Naive thymus-derived CD4-positive, alpha-beta T cell (primary cell): ENCODE results near the gene EMILIN3. TPM values are rescaled to one million over a fixed set of nuclear protein-coding genes. Genes with fewer than 3 reads are reported as not detected.
A peak's percentile ranks its signal among the peaks of the same experiment; 100 is the strongest.

ENCODE experiments used
- ATAC-seq: fragments of 150-1000 bp; cut with Tn5 transposase; 2 replicates; pipeline ENCODE4 v1.10.0; 2021; ENCODE audit warnings: mild to moderate bottlenecking, moderate library complexity
- CTCF ChIA-PET: fragments of 350-600 bp; sonication (Branson Sonifier 250); formaldehyde crosslinking; loops from one replicate; lab custom pipeline; 2021; ENCODE audit warnings: antibody characterized with exemption; lab: Charles Lee
- POLR2A ChIA-PET: fragments of 350-600 bp; sonication (Branson Sonifier 250); formaldehyde crosslinking; loops from one replicate; lab custom pipeline; 2021; ENCODE audit warnings: antibody characterized with exemption, inconsistent platforms; lab: Charles Lee
- DNase-seq, 9 donors: peaks; one replicate each; pipeline versions ENCODE4 v3.0.0 to v3.0.0-alpha.2; 2020 to 2022; ENCODE audit warnings: mixed read lengths in 1 of 9
- H3K27ac ChIP-seq: one replicate; pipeline ENCODE4 v1.7.0; 2013; ENCODE audit warnings: mild to moderate bottlenecking, low read depth, low read length, moderate library complexity
- H3K27me3 ChIP-seq, 2 donors: one replicate each; pipeline ENCODE4 v1.7.0; 2013; ENCODE audit warnings: low read length in 2 of 2, mild to moderate bottlenecking in 2 of 2, moderate library complexity in 2 of 2; ENCODE audit not compliant: control insufficient read depth in 2 of 2, insufficient read depth in 2 of 2
- H3K36me3 ChIP-seq, 3 experiments: 1 replicate in 2 of 3; 2 replicates in 1 of 3; pipeline ENCODE4 v1.7.0; 2013; ENCODE audit warnings: low read length in 3 of 3, mild to moderate bottlenecking in 3 of 3, moderate library complexity in 1 of 3; ENCODE audit not compliant: insufficient read depth in 3 of 3, control insufficient read depth in 2 of 3
- H3K4me1 ChIP-seq, 2 donors: one replicate each; pipeline ENCODE4 v1.7.0; 2013; ENCODE audit warnings: low read length in 2 of 2, mild to moderate bottlenecking in 2 of 2, moderate library complexity in 1 of 2; ENCODE audit not compliant: control insufficient read depth in 2 of 2, insufficient read depth in 2 of 2
- H3K4me3 ChIP-seq: 2 replicates; pipeline ENCODE4 v1.7.0; 2013; ENCODE audit warnings: mild to moderate bottlenecking, low read length
- H3K9me3 ChIP-seq, 3 experiments: 1 replicate in 2 of 3; 2 replicates in 1 of 3; pipeline ENCODE4 v1.7.0; 2013; ENCODE audit warnings: low read length in 3 of 3; ENCODE audit not compliant: control insufficient read depth in 2 of 3
- H3K27ac Mint-ChIP-seq, 9 donors: one replicate each; pipeline ENCODE4 v1.8.0; 2020 to 2022; ENCODE audit warnings: mixed read lengths in 9 of 9, mild to moderate bottlenecking in 8 of 9, moderate library complexity in 5 of 9, inconsistent platforms in 2 of 9
- H3K27me3 Mint-ChIP-seq, 5 donors: one replicate each; pipeline ENCODE4 v1.8.0; 2021 to 2022; ENCODE audit warnings: mixed read lengths in 5 of 5, mild to moderate bottlenecking in 1 of 5
- H3K36me3 Mint-ChIP-seq, 5 donors: one replicate each; pipeline ENCODE4 v1.8.0; 2020 to 2022; ENCODE audit warnings: mixed read lengths in 5 of 5, mild to moderate bottlenecking in 3 of 5, inconsistent platforms in 1 of 5
- H3K4me1 Mint-ChIP-seq, 7 donors: one replicate each; pipeline ENCODE4 v1.8.0; 2020 to 2022; ENCODE audit warnings: mixed read lengths in 7 of 7, mild to moderate bottlenecking in 3 of 7, inconsistent platforms in 1 of 7
- H3K4me3 Mint-ChIP-seq, 10 donors: one replicate each; pipeline ENCODE4 v1.8.0; 2020 to 2022; ENCODE audit warnings: mild to moderate bottlenecking in 10 of 10, mixed read lengths in 10 of 10, moderate library complexity in 6 of 10, inconsistent platforms in 2 of 10
- H3K9me3 Mint-ChIP-seq, 11 donors: one replicate each; pipeline ENCODE4 v1.8.0; 2020 to 2022; ENCODE audit warnings: mixed read lengths in 11 of 11, mild to moderate bottlenecking in 4 of 11, inconsistent platforms in 1 of 11, moderate library complexity in 1 of 11
- intact Hi-C, 2 donors: fragments of 100-400 bp; cut with micrococcal nuclease; formaldehyde crosslinking; loops; one replicate each; pipeline ENCODE4 v1.15.1; 2023
- polyA plus RNA-seq, 2 donors: library from polyadenylated mRNA; unstranded; fragments of 300-500 nt; fragmentation: Illumina TruSeq; gene quantifications; one replicate each; pipeline ENCODE4 v1.2.3, GENCODE V29; 2021
- total RNA-seq, 6 experiments: library from RNA in 5 of 6; stranded (reverse) in 5 of 6; gene quantifications; 1 replicate in 5 of 6; 2 replicates in 1 of 6; pipeline ENCODE4 v1.2.3 and lab custom pipeline; 2021 to 2026

The EMILIN3 gene
- total and polyA plus RNA-seq, 7 experiments from 2014 or later: 0.19 TPM; not detected in 6

- ATAC-seq (no peak), DNase-seq (no peak)
- no peaks in the 10 kb centered on the region for H3K9me3 Mint-ChIP-seq
- peak overlapping the region in 5 of 9 donors; percentile 2 to 78 (median 40) for H3K27ac Mint-ChIP-seq
- Histone ChIP-seq H3K9me3 (no peaks in the 10 kb centered on the region), H3K4me1 (peaks cover 0 to 4% of the 10 kb centered on the region in 2 donors), H3K4me3 (no peak overlapping the region), H3K27ac (no peak overlapping the region), H3K36me3 (peaks cover 0 to 44% (median 12%) of the 10 kb centered on the region in 3 experiments), H3K27me3 (no peaks in the 10 kb centered on the region)
- intact Hi-C loops: loop anchor here in 1 of 2 donors (10.0 kb wide), 1 partner anchor 169 kb away; no protein-coding TSS in a partner anchor
- no peak overlapping the region for H3K4me3 Mint-ChIP-seq
- H3K4me1 Mint-ChIP-seq: peaks cover 3 to 22% (median 11%) of the 10 kb centered on the region in 7 donors
- no peaks in the 10 kb centered on the region for H3K27me3 Mint-ChIP-seq
- CTCF ChIA-PET: no interaction called here
- POLR2A ChIA-PET: no interaction called here
- peaks cover 10 to 36% (median 12%) of the 10 kb centered on the region in 5 donors for H3K36me3 Mint-ChIP-seq
These were observed 37.0 kb upstream of the EMILIN3 start for GRCh38 chr20:41403604-41404003.

GRCh38 chr20:41398408-41398807, 31.8 kb upstream of the EMILIN3 start:
- Mint-ChIP-seq H3K27ac (peak overlapping the region in 3 of 9 donors; percentile 32 to 47 (median 43)), H3K4me3 (no peak overlapping the region), H3K4me1 (peaks cover 0 to 7% (median 0%) of the 10 kb centered on the region in 7 donors), H3K27me3 (no peaks in the 10 kb centered on the region), H3K9me3 (no peaks in the 10 kb centered on the region), H3K36me3 (peaks cover 0 to 8% (median 3%) of the 10 kb centered on the region in 5 donors)
- DNase-seq (no peak), ATAC-seq (no peak)
- Histone ChIP-seq H3K27ac (no peak overlapping the region), H3K27me3 (no peaks in the 10 kb centered on the region), H3K4me1 (no peaks in the 10 kb centered on the region), H3K4me3 (no peak overlapping the region), H3K9me3 (no peaks in the 10 kb centered on the region), H3K36me3 (no peaks in the 10 kb centered on the region)
- CTCF ChIA-PET: no interaction called here
- intact Hi-C loops: no loop called here
- POLR2A ChIA-PET: no interaction called here

- H3K4me1 ChIP-seq: no peaks in the 10 kb centered on the region
- CTCF ChIA-PET: no interaction called here
These were observed 29.3 kb upstream of the EMILIN3 start for GRCh38 chr20:41395667-41396664.

GRCh38 chr20:41394931-41395666, 28.5 kb upstream of the EMILIN3 start:
- Histone ChIP-seq H3K36me3 (no peaks in the 10 kb centered on the region), H3K4me3 (no peak overlapping the region), H3K27ac (no peak overlapping the region), H3K27me3 (no peaks in the 10 kb centered on the region), H3K9me3 (no peaks in the 10 kb centered on the region), H3K4me1 (no peaks in the 10 kb centered on the region)
- ChIA-PET POLR2A (no interaction called here), CTCF (no interaction called here)
- peak overlapping the region in 1 of 9 donors; percentile 23 for H3K27ac Mint-ChIP-seq
- H3K27me3 Mint-ChIP-seq: peaks cover 0 to 3% (median 0%) of the 10 kb centered on the region in 5 donors
- intact Hi-C loops: no loop called here
- ATAC-seq: no peak
- no peaks in the 10 kb centered on the region for H3K9me3 Mint-ChIP-seq
- no peaks in the 10 kb centered on the region for H3K36me3 Mint-ChIP-seq
- H3K4me3 Mint-ChIP-seq: no peak overlapping the region
- peaks cover 0 to 5% (median 0%) of the 10 kb centered on the region in 7 donors for H3K4me1 Mint-ChIP-seq
- no peak for DNase-seq

More at GRCh38 chr20:41395667-41396664, 29.3 kb upstream of the EMILIN3 start:
- no peaks in the 10 kb centered on the region for H3K27me3 ChIP-seq
- H3K36me3 ChIP-seq: no peaks in the 10 kb centered on the region
- H3K9me3 ChIP-seq: no peaks in the 10 kb centered on the region
- DNase-seq: no peak
- Mint-ChIP-seq H3K9me3 (no peaks in the 10 kb centered on the region), H3K4me3 (no peak overlapping the region), H3K36me3 (no peaks in the 10 kb centered on the region), H3K27ac (peak overlapping the region in 1 of 9 donors; percentile 59), H3K27me3 (no peaks in the 10 kb centered on the region), H3K4me1 (peaks cover 0 to 5% (median 0%) of the 10 kb centered on the region in 7 donors)
- POLR2A ChIA-PET: no interaction called here
- no peak overlapping the region for H3K4me3 ChIP-seq
- intact Hi-C loops: no loop called here
- no peak overlapping the region for H3K27ac ChIP-seq
- no peak for ATAC-seq

GRCh38 chr20:41394081-41394480, 27.5 kb upstream of the EMILIN3 start:
- Histone ChIP-seq H3K27me3 (no peaks in the 10 kb centered on the region), H3K36me3 (no peaks in the 10 kb centered on the region), H3K9me3 (no peaks in the 10 kb centered on the region), H3K4me3 (no peak overlapping the region), H3K4me1 (no peaks in the 10 kb centered on the region), H3K27ac (no peak overlapping the region)
- Mint-ChIP-seq H3K27ac (no peak overlapping the region), H3K4me1 (peaks cover 0 to 5% (median 0%) of the 10 kb centered on the region in 7 donors), H3K27me3 (peaks cover 0 to 4% (median 0%) of the 10 kb centered on the region in 5 donors), H3K4me3 (no peak overlapping the region), H3K36me3 (no peaks in the 10 kb centered on the region), H3K9me3 (no peaks in the 10 kb centered on the region)
- ChIA-PET CTCF (no interaction called here), POLR2A (interaction anchor here (1.1 kb wide), 1 partner anchor 20 kb away, joined by 3 read pairs; no protein-coding TSS in a partner anchor)
- intact Hi-C loops: no loop called here
- DNase-seq (no peak), ATAC-seq (no peak)

- no peaks in the 10 kb centered on the region for H3K36me3 ChIP-seq
- peaks cover 0 to 4% (median 0%) of the 10 kb centered on the region in 5 donors for H3K27me3 Mint-ChIP-seq
- peaks cover 0 to 5% (median 0%) of the 10 kb centered on the region in 7 donors for H3K4me1 Mint-ChIP-seq
- no peaks in the 10 kb centered on the region for H3K4me1 ChIP-seq
- no peak for DNase-seq
- H3K9me3 ChIP-seq: no peaks in the 10 kb centered on the region
- CTCF ChIA-PET: no interaction called here
- no peak overlapping the region for H3K27ac Mint-ChIP-seq
- POLR2A ChIA-PET: interaction anchor here (1.1 kb wide), 1 partner anchor 20 kb away, joined by 3 read pairs; no protein-coding TSS in a partner anchor
- H3K27me3 ChIP-seq: no peaks in the 10 kb centered on the region
- no peaks in the 10 kb centered on the region for H3K9me3 Mint-ChIP-seq
- no peak for ATAC-seq
- H3K27ac ChIP-seq: no peak overlapping the region
- intact Hi-C loops: no loop called here
- no peaks in the 10 kb centered on the region for H3K36me3 Mint-ChIP-seq
- no peak overlapping the region for H3K4me3 Mint-ChIP-seq
- H3K4me3 ChIP-seq: no peak overlapping the region
These were observed 27.1 kb upstream of the EMILIN3 start for GRCh38 chr20:41393705-41394066.
